ENCODE results near the gene TMEM179.
"Not testable (repeated sequence)": the region's sequence is repeated elsewhere in the genome, so short reads cannot be mapped to it uniquely, and the experiment has no call there.

Gene TMEM179

DNA sequence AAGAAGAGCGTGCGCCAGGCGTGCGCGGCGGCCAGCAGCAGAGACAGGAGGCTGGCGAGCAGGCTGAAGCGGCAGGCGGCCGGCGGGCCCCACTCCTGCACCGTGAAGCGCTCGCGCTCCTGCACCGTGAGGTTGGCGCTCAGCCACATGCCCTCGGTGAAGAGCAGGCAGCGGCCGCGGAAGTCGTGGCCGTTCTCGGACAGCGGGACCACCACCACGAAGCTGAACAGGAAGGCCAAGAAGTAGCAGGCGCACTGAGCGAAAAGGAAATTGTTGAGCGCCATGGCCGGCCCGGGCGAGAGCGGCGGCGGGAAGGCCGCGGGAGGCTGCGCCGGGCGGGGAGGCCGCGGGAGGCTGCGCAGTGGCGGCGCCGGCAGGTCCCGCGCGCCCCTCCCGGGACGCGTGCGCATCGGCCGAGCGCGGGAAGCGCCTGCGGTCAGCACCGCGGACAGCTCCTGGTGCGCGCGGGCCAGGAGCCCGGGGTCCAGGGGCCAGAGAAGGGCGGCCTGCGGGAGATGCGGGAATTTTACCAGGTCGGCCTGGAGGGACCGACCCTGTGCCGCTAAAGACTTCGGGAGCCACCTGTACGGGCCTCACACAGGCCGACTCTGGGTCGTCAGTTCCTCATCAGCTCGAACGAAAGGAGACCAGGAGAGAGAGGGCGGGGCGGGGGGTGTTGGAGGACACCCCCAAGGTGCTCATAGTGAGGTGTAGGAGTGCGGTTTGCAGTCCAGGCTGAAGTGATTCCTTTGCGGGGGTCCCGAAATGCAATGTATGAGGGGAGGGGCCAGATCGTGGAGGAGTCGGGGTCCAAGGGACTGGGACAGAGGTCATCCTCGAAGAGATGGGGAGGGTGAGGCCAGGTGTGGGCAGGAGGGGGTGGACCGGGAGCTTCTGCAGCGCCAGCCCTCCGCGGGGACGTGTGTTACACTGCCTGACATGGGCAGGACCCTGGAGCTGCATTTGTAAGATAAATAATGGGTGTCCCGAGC is at the start of gene TMEM179:
TSS of gene TMEM179 (minus strand) at position 315 of the 992 bp plus-strand sequence. CDS start at position 284, 31 bp downstream.
- Histone ChIP-seq H3K27me3 (peaks cover 0 to 70% of the 10 kb centered on the region in 2 donors), H3K36me3 (no peaks in the 10 kb centered on the region), H3K27ac (no peak within 1 kb of the TSS), H3K4me3 (no peak within 1 kb of the TSS), H3K9me3 (no peaks in the 10 kb centered on the region), H3K4me1 (peaks cover 0 to 15% (median 5%) of the 10 kb centered on the region in 4 donors)
- TF ChIP-seq, protein P1, sequence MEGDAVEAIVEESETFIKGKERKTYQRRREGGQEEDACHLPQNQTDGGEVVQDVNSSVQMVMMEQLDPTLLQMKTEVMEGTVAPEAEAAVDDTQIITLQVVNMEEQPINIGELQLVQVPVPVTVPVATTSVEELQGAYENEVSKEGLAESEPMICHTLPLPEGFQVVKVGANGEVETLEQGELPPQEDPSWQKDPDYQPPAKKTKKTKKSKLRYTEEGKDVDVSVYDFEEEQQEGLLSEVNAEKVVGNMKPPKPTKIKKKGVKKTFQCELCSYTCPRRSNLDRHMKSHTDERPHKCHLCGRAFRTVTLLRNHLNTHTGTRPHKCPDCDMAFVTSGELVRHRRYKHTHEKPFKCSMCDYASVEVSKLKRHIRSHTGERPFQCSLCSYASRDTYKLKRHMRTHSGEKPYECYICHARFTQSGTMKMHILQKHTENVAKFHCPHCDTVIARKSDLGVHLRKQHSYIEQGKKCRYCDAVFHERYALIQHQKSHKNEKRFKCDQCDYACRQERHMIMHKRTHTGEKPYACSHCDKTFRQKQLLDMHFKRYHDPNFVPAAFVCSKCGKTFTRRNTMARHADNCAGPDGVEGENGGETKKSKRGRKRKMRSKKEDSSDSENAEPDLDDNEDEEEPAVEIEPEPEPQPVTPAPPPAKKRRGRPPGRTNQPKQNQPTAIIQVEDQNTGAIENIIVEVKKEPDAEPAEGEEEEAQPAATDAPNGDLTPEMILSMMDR (IDR thresholded peaks at IDR 0.05), result no peak
- intact Hi-C loops (cut with DNase I; ENCODE audit: low total_unique reads), result no loop called here
- DNase-seq, result peak; percentile 13 to 39

DNA sequence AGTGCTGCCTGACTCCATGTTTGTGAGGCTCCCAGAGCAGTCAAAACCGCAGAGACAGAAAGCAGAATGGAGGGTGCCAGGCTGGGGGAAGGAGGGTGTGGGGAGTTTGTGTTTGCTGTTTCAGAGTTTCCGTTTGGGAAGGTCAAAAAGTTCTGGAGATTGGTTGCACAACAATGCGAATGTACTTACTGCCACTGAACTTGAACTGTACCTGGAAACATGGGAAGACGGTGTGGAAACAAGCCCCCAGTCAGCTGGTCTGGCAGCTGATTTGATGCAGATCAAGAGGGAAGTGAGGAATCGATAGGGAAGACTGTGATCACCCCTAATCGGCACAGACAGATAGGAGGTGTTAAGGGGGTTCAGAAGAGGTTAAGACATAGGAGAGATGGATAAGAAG is 49.5 kb upstream of the TMEM179 start:
- peaks cover 0 to 29% (median 20%) of the 10 kb centered on the region in 4 donors for H3K4me1 ChIP-seq
- no peak overlapping the region for H3K27ac ChIP-seq
- H3K9me3 ChIP-seq, result no peaks in the 10 kb centered on the region
- H3K4me3 ChIP-seq, result no peak overlapping the region
- H3K36me3 ChIP-seq, result no peaks in the 10 kb centered on the region
- no peak for DNase-seq
- TF ChIP-seq, protein P1 (IDR thresholded peaks at IDR 0.05), result no peak
- intact Hi-C loops (cut with DNase I; ENCODE audit: low total_unique reads), result loop anchor here (10.0 kb wide), 1 partner anchor 171 kb away; no protein-coding TSS in a partner anchor
- peaks cover 0 to 13% of the 10 kb centered on the region in 2 donors for H3K27me3 ChIP-seq

DNA sequence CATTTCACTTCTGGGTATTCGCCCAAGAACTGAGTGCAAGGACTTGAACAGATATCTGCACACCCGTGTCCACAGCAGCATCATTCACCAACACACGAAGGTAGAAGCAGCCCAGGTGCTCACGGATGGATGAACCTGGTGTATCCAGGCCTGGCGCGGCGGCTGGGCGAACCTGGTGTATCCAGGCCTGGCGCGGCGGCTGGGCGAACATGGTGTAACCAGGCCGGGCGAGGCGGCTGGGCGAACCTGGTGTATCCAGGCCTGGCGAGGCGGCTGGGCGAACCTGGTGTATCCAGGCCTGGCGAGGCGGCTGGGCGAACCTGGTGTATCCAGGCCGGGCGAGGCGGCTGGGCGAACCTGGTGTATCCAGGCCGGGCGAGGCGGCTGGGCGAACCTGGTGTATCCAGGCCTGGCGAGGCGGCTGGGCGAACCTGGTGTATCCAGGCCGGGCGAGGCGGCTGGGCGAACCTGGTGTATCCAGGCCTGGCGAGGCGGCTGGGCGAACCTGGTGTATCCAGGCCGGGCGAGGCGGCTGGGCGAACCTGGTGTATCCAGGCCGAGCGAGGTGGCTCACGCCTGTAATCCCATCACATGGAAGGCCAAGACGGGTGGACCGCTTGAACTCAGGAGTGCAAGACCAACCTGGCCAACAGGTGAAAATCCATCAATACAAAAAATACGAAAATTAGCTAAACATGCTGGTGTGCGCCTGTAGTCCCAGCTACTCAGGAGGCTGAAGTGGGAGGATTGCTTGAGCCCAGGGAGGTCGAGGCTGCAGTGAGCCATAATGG is 48.8 kb upstream of the TMEM179 start:
- intact Hi-C loops (cut with DNase I; ENCODE audit: low total_unique reads), result loop anchor here (10.0 kb wide), 1 partner anchor 171 kb away; no protein-coding TSS in a partner anchor
- H3K9me3 ChIP-seq, H3K4me3 ChIP-seq, H3K36me3 ChIP-seq, H3K27ac ChIP-seq, DNase-seq: not testable (repeated sequence)
- Histone ChIP-seq H3K4me1 (peaks cover 0 to 29% (median 20%) of the 10 kb centered on the region in 4 donors), H3K27me3 (peaks cover 0 to 16% of the 10 kb centered on the region in 2 donors)

DNA sequence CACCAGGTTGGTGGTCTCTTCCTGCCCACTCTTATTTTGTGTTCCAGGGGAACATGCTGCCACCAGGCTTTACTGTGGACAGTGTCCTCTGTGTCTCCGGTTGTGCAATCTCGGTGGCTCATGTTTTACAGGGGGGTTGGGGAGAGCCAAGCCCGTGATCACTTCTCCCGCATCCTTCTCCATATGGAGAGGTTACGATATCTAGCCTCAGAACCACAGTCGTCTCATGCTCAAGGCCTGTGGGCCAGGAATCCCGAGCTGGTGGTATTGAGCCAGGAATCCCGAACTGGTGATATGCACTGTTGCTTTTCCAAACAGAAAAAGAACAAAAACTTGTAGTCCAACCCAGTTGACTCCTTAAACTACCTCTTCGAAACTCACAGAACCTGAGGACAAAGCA is 47.8 kb upstream of the TMEM179 start:
- no peaks in the 10 kb centered on the region for H3K9me3 ChIP-seq
- H3K27me3 ChIP-seq, result peaks cover 0 to 16% of the 10 kb centered on the region in 2 donors
- H3K27ac ChIP-seq, result no peak overlapping the region
- H3K4me1 ChIP-seq, result peaks cover 0 to 29% (median 20%) of the 10 kb centered on the region in 4 donors
- no peak for DNase-seq
- no peaks in the 10 kb centered on the region for H3K36me3 ChIP-seq
- TF ChIP-seq, protein P1 (IDR thresholded peaks at IDR 0.05), result no peak
- intact Hi-C loops (cut with DNase I; ENCODE audit: low total_unique reads), result loop anchor here (10.0 kb wide), 1 partner anchor 172 kb away; no protein-coding TSS in a partner anchor
- H3K4me3 ChIP-seq, result no peak overlapping the region

DNA sequence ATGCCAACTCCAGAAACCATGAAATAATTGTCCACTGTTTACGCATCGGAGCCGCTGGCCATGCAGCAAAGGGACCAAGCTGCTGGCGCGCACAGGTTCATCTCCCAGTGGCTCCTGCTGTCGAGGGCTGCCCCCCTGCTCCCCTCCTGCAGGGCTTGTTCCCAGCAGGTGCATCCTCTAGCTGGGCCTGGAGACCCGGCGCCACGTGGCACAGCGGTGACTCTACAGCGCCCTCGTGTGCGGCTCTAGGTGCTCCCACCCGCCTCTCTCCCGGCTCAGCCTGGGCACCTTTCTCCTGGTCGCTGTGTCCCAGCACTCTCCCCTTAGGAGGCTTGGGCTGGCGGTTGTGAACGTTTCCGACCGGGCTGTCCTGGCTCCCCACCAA is 47.3 kb upstream of the TMEM179 start:
- intact Hi-C loops (cut with DNase I; ENCODE audit: low total_unique reads), result loop anchor here (10.0 kb wide), 1 partner anchor 173 kb away; no protein-coding TSS in a partner anchor
- H3K36me3 ChIP-seq, result no peaks in the 10 kb centered on the region
- H3K9me3 ChIP-seq, result no peaks in the 10 kb centered on the region
- H3K4me3 ChIP-seq, result no peak overlapping the region
- peaks cover 0 to 26% (median 19%) of the 10 kb centered on the region in 4 donors for H3K4me1 ChIP-seq
- DNase-seq, result no peak
- TF ChIP-seq, protein P1 (IDR thresholded peaks at IDR 0.05), result no peak
- peaks cover 0 to 16% of the 10 kb centered on the region in 2 donors for H3K27me3 ChIP-seq
- no peak overlapping the region for H3K27ac ChIP-seq
